ENCODE data around the gene CLDN18.

The CLDN18 gene

DNA sequence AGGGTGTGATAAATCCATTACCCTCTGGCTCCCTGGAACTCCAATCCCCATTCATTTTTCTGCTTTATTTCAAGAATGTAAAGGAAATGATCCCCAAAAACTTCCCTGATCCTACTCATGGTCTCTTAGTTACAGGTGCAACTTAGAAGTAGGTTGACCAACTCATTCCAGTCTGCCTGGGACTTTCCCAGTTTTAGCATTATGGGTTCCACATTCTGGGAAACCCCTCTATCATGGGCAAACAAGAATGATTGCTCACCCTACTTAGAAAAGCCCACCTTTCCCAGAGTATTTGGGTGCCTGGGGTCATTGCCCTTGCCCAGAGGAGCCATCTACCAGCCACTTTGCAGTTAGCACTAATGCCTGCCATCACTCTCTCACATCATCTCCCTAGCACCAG is 15.6 kb downstream of the CLDN18 start:
- Histone ChIP-seq H3K4me1 (ENCODE audit: low read depth, poor library complexity, severe bottlenecking) (no peaks in the 10 kb centered on the region), H3K27ac (no peak overlapping the region), H3K4me3 (IDR thresholded peaks at IDR 0.05; ENCODE audit: insufficient read depth, low read depth, low read length) (no peak overlapping the region), H3K4me2 (no peak overlapping the region), H3K9ac (no peak overlapping the region), H3K27me3 (ENCODE audit: insufficient read depth, low read depth) (no peaks in the 10 kb centered on the region), H3K79me2 (ENCODE audit: insufficient read depth, low read depth) (no peaks in the 10 kb centered on the region), H4K20me1 (ENCODE audit: insufficient read depth) (no peaks in the 10 kb centered on the region), H3K36me3 (ENCODE audit: insufficient read depth) (no peaks in the 10 kb centered on the region), H2AFZ (ENCODE audit: low read depth) (no peak overlapping the region)
- TF ChIP-seq, protein P1, sequence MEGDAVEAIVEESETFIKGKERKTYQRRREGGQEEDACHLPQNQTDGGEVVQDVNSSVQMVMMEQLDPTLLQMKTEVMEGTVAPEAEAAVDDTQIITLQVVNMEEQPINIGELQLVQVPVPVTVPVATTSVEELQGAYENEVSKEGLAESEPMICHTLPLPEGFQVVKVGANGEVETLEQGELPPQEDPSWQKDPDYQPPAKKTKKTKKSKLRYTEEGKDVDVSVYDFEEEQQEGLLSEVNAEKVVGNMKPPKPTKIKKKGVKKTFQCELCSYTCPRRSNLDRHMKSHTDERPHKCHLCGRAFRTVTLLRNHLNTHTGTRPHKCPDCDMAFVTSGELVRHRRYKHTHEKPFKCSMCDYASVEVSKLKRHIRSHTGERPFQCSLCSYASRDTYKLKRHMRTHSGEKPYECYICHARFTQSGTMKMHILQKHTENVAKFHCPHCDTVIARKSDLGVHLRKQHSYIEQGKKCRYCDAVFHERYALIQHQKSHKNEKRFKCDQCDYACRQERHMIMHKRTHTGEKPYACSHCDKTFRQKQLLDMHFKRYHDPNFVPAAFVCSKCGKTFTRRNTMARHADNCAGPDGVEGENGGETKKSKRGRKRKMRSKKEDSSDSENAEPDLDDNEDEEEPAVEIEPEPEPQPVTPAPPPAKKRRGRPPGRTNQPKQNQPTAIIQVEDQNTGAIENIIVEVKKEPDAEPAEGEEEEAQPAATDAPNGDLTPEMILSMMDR (conservative IDR thresholded peaks at IDR 0.05; ENCODE audit: low read depth, low read length), result no peak

DNA sequence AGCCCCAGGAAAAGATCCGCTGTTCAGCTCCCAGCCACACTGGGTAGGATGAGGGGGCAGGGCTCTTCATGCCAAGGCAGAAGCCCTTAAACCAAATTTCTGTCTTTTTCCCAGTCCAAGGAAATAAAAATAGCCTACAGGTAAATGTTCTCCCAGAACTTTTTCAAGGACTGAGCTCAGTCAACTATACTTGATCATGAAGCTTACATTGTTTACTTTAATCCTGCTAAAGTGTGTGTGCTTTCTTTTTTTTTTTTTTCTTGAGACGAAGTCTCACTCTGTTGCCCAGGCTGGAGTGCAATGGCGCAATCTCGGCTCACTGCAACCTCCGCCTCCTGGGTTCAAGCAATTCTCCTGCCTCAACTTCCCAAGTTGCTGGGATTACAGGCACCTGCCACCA is 17.9 kb downstream of the CLDN18 start:
- no peaks in the 10 kb centered on the region for H3K4me1 ChIP-seq (ENCODE audit: low read depth, poor library complexity, severe bottlenecking)
- no peak overlapping the region for H2AFZ ChIP-seq (ENCODE audit: low read depth)
- no peaks in the 10 kb centered on the region for H3K79me2 ChIP-seq (ENCODE audit: insufficient read depth, low read depth)
- no peaks in the 10 kb centered on the region for H4K20me1 ChIP-seq (ENCODE audit: insufficient read depth)
- no peaks in the 10 kb centered on the region for H3K36me3 ChIP-seq (ENCODE audit: insufficient read depth)
- H3K4me2 ChIP-seq, result no peak overlapping the region
- no peak overlapping the region for H3K9ac ChIP-seq
- no peaks in the 10 kb centered on the region for H3K27me3 ChIP-seq (ENCODE audit: insufficient read depth, low read depth)
- TF ChIP-seq, protein P1 (conservative IDR thresholded peaks at IDR 0.05; ENCODE audit: low read depth, low read length), result no peak
- no peak overlapping the region for H3K4me3 ChIP-seq (IDR thresholded peaks at IDR 0.05; ENCODE audit: insufficient read depth, low read depth, low read length)
- no peak overlapping the region for H3K27ac ChIP-seq

DNA sequence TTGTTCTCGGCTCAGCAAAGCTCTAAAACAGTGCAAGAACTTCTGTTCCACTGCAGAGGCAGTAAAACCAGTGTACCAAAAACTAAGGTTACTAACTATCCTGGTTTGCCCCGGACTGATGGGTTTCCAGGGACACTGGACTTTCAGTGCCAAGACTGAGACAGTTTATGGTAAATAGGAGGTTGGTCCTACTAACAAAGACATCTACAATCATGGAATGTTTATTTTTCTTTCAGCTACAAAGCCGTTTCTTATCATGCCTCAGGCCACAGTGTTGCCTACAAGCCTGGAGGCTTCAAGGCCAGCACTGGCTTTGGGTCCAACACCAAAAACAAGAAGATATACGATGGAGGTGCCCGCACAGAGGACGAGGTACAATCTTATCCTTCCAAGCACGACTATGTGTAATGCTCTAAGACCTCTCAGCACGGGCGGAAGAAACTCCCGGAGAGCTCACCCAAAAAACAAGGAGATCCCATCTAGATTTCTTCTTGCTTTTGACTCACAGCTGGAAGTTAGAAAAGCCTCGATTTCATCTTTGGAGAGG is 20.8 kb downstream of the CLDN18 start:
- TF ChIP-seq, protein P1 (conservative IDR thresholded peaks at IDR 0.05; ENCODE audit: low read depth, low read length), result no peak
- H3K9ac ChIP-seq, result no peak overlapping the region
- H3K4me3 ChIP-seq (IDR thresholded peaks at IDR 0.05; ENCODE audit: insufficient read depth, low read depth, low read length), result no peak overlapping the region
- H3K27ac ChIP-seq, result no peak overlapping the region
- H3K36me3 ChIP-seq (ENCODE audit: insufficient read depth), result no peaks in the 10 kb centered on the region
- H2AFZ ChIP-seq (ENCODE audit: low read depth), result no peak overlapping the region
- no peaks in the 10 kb centered on the region for H3K27me3 ChIP-seq (ENCODE audit: insufficient read depth, low read depth)
- no peaks in the 10 kb centered on the region for H3K79me2 ChIP-seq (ENCODE audit: insufficient read depth, low read depth)
- H4K20me1 ChIP-seq (ENCODE audit: insufficient read depth), result no peaks in the 10 kb centered on the region
- H3K4me1 ChIP-seq (ENCODE audit: low read depth, poor library complexity, severe bottlenecking), result no peaks in the 10 kb centered on the region
- H3K4me2 ChIP-seq, result no peak overlapping the region

DNA sequence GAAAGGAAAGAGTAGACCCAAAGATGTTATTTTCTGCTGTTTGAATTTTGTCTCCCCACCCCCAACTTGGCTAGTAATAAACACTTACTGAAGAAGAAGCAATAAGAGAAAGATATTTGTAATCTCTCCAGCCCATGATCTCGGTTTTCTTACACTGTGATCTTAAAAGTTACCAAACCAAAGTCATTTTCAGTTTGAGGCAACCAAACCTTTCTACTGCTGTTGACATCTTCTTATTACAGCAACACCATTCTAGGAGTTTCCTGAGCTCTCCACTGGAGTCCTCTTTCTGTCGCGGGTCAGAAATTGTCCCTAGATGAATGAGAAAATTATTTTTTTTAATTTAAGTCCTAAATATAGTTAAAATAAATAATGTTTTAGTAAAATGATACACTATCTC is 21.6 kb downstream of the CLDN18 start:
- no peak overlapping the region for H3K27ac ChIP-seq
- H2AFZ ChIP-seq (ENCODE audit: low read depth), result no peak overlapping the region

More for the DNA sequence above, 21.6 kb downstream of the CLDN18 start:
- Histone ChIP-seq H3K4me3 (IDR thresholded peaks at IDR 0.05; ENCODE audit: insufficient read depth, low read depth, low read length) (no peak overlapping the region), H3K79me2 (ENCODE audit: insufficient read depth, low read depth) (no peaks in the 10 kb centered on the region), H3K27me3 (ENCODE audit: insufficient read depth, low read depth) (no peaks in the 10 kb centered on the region), H4K20me1 (ENCODE audit: insufficient read depth) (no peaks in the 10 kb centered on the region), H3K4me1 (ENCODE audit: low read depth, poor library complexity, severe bottlenecking) (no peaks in the 10 kb centered on the region), H3K9ac (no peak overlapping the region), H3K4me2 (no peak overlapping the region), H3K36me3 (ENCODE audit: insufficient read depth) (no peaks in the 10 kb centered on the region)
- TF ChIP-seq, protein P1 (conservative IDR thresholded peaks at IDR 0.05; ENCODE audit: low read depth, low read length), result no peak
